PC-9 (cell line): Measurements from ENCODE around the gene RFPL4A. TPM values are rescaled to one million over a fixed set of nuclear protein-coding genes. Genes with fewer than 3 reads are reported as not detected.
"Not testable (repeated sequence)": the region's sequence is repeated elsewhere in the genome, so short reads cannot be mapped to it uniquely, and the experiment has no call there.

Source experiments
- BruUV-seq: library from RNA; stranded (reverse); fragments of 400-500 nt; replicated peaks from 2 replicates; lab custom pipeline; 2021; lab: Mats Ljungman, UMichigan
- CTCF ChIA-PET: fragments of 300-600 bp; sonication (Branson Sonifier 250); formaldehyde crosslinking; loops from one replicate; lab custom pipeline; 2022; ENCODE audit warnings: antibody characterized with exemption; lab: Charles Lee
- POLR2A ChIA-PET: fragments of 300-600 bp; sonication (Branson Sonifier 250); formaldehyde crosslinking; loops from one replicate; lab custom pipeline; 2022; ENCODE audit warnings: antibody characterized with exemption; ENCODE audit not compliant: unreplicated experiment; lab: Charles Lee
- DNase-seq, 2 experiments: peaks; one replicate each; pipeline versions ENCODE4 v3.0.0 to v3.0.0-alpha.2; 2015 to 2022; ENCODE audit warnings: mixed read lengths in 1 of 2
- H2AFZ ChIP-seq: fragments of 200-600 bp; sonication (generic); 2 replicates; pipeline ENCODE4 v1.8.1; 2017; ENCODE audit warnings: antibody characterized with exemption
- H3F3A ChIP-seq: fragments of 200-600 bp; sonication (generic); 2 replicates; pipeline ENCODE4 v1.8.1; 2017; ENCODE audit warnings: antibody characterized with exemption, mild to moderate bottlenecking, low read depth; ENCODE audit not compliant: insufficient read depth
- H3K27ac ChIP-seq: fragments of 200-600 bp; sonication (generic); 2 replicates; pipeline ENCODE4 v1.6.1; 2016; ENCODE audit warnings: mixed run types
- H3K27me3 ChIP-seq: fragments of 200-600 bp; sonication (generic); 2 replicates; pipeline ENCODE4 v1.6.1; 2016; ENCODE audit warnings: low read depth, mixed run types; ENCODE audit not compliant: insufficient read depth
- H3K36me3 ChIP-seq: fragments of 200-600 bp; sonication (generic); 2 replicates; pipeline ENCODE4 v1.6.1; 2016; ENCODE audit warnings: low read depth, mixed run types
- H3K4me1 ChIP-seq: fragments of 200-600 bp; sonication (generic); replicated peaks from 2 replicates; pipeline ENCODE4 v1.6.1; 2016; ENCODE audit warnings: mixed run types; ENCODE audit not compliant: insufficient read depth
- H3K4me2 ChIP-seq: fragments of 200-600 bp; sonication (generic); 2 replicates; pipeline ENCODE4 v1.6.1; 2017; ENCODE audit warnings: mixed run types
- H3K4me3 ChIP-seq: fragments of 200-600 bp; sonication (generic); 2 replicates; pipeline ENCODE4 v1.6.1; 2016; ENCODE audit warnings: mixed run types
- H3K79me2 ChIP-seq: fragments of 200-600 bp; sonication (generic); 2 replicates; pipeline ENCODE4 v1.6.1; 2017; ENCODE audit warnings: low read depth, mixed run types
- H3K9me2 ChIP-seq: fragments of 200-600 bp; sonication (generic); 2 replicates; pipeline ENCODE4 v1.8.1; 2017; ENCODE audit warnings: mild to moderate bottlenecking; ENCODE audit not compliant: insufficient read depth
- H3K9me3 ChIP-seq: fragments of 200-600 bp; sonication (generic); 2 replicates; pipeline ENCODE4 v1.8.1; 2016; ENCODE audit warnings: low read depth; ENCODE audit not compliant: insufficient read depth
- H4K20me1 ChIP-seq: fragments of 200-600 bp; sonication (generic); 2 replicates; pipeline ENCODE4 v1.8.1; 2017; ENCODE audit not compliant: insufficient read depth
- CTCF ChIP-seq: fragments of 200-600 bp; sonication (generic); conservative IDR thresholded peaks from 2 replicates; pipeline ENCODE4 v1.6.1; 2017; ENCODE audit warnings: mixed run types, antibody characterized with exemption, mild to moderate bottlenecking, moderate library complexity
- EZH2 ChIP-seq: fragments of 200-600 bp; sonication (generic); IDR thresholded peaks from 2 replicates; pipeline ENCODE4 v1.8.0; 2017; ENCODE audit warnings: antibody characterized with exemption, low read depth
- intact Hi-C: fragments of 100-400 bp; cut with micrococcal nuclease; formaldehyde crosslinking; loops from one replicate; pipeline ENCODE4 v1.10.0; 2022; ENCODE audit not compliant: unreplicated experiment
- total RNA-seq: library from RNA; stranded (reverse); gene quantifications from 2 replicates; pipeline ENCODE4 v1.2.3, GENCODE V29; 2021

RFPL4A gene
- total RNA-seq, 1 experiment from 2014 or later = not detected

- H3K4me1 ChIP-seq = no peaks in the 10 kb centered on the region
- no peaks in the 10 kb centered on the region for H3K79me2 ChIP-seq
Observed at GRCh38 chr19:55720214-55720746, 38.6 kb upstream of the RFPL4A start.

GRCh38 chr19:55720801-55721200 lies 38.1 kb upstream of the RFPL4A start:
- peaks cover 88% of the 10 kb centered on the region for H3K27me3 ChIP-seq
- ChIA-PET POLR2A (no interaction called here), CTCF (no interaction called here)
- no peak overlapping the region for H3K4me3 ChIP-seq
- no peaks in the 10 kb centered on the region for H3K79me2 ChIP-seq
- no peaks in the 10 kb centered on the region for H4K20me1 ChIP-seq
- H3F3A ChIP-seq = no peaks in the 10 kb centered on the region
- intact Hi-C loops = no loop called here
- no peaks in the 10 kb centered on the region for H3K4me1 ChIP-seq
- no peak for DNase-seq
- H3K27ac ChIP-seq = no peak overlapping the region
- BruUV-seq = no TSS peak
- no peaks in the 10 kb centered on the region for H3K36me3 ChIP-seq
- H3K4me2 ChIP-seq = no peak overlapping the region
- TF ChIP-seq CTCF (no peak), EZH2 (no peak)
- no peak overlapping the region for H2AFZ ChIP-seq
- no peaks in the 10 kb centered on the region for H3K9me2 ChIP-seq
- H3K9me3 ChIP-seq = peaks cover 7% of the 10 kb centered on the region; the same call in 1 of the 2 replicates

More at GRCh38 chr19:55720214-55720746, 38.6 kb upstream of the RFPL4A start:
- BruUV-seq = no TSS peak
- ChIA-PET CTCF (no interaction called here), POLR2A (no interaction called here)
- intact Hi-C loops = no loop called here
- Histone ChIP-seq H4K20me1 (no peaks in the 10 kb centered on the region), H3F3A (no peaks in the 10 kb centered on the region), H3K27ac (no peak overlapping the region), H3K27me3 (peaks cover 88% of the 10 kb centered on the region), H2AFZ (no peak overlapping the region), H3K4me3 (no peak overlapping the region), H3K4me2 (no peak overlapping the region), H3K9me3 (peaks cover 7% of the 10 kb centered on the region; the same call in 1 of the 2 replicates), H3K9me2 (no peaks in the 10 kb centered on the region), H3K36me3 (no peaks in the 10 kb centered on the region)
- DNase-seq = no peak
- TF ChIP-seq CTCF = no peak
- no peak for TF ChIP-seq EZH2

- no peak overlapping the region for H3K4me3 ChIP-seq
- H3F3A ChIP-seq = no peaks in the 10 kb centered on the region
- no peaks in the 10 kb centered on the region for H3K4me1 ChIP-seq
- no peaks in the 10 kb centered on the region for H4K20me1 ChIP-seq
- intact Hi-C loops = no loop called here
- no peaks in the 10 kb centered on the region for H3K79me2 ChIP-seq
- TF ChIP-seq EZH2 = no peak
- no peak for TF ChIP-seq CTCF
- no TSS peak for BruUV-seq
- ChIA-PET CTCF (no interaction called here), POLR2A (no interaction called here)
- no peak overlapping the region for H3K4me2 ChIP-seq
- no peaks in the 10 kb centered on the region for H3K9me2 ChIP-seq
- no peak overlapping the region for H2AFZ ChIP-seq
- peaks cover 7% of the 10 kb centered on the region; the same call in 1 of the 2 replicates for H3K9me3 ChIP-seq
- H3K27me3 ChIP-seq = peaks cover 89% of the 10 kb centered on the region
- H3K27ac ChIP-seq = no peak overlapping the region
- no peak for DNase-seq
- H3K36me3 ChIP-seq = no peaks in the 10 kb centered on the region
Observed at GRCh38 chr19:55723491-55723890, 35.4 kb upstream of the RFPL4A start.

- H4K20me1 ChIP-seq, H3K79me2 ChIP-seq, DNase-seq, H3K9me2 ChIP-seq, intact Hi-C loops, H3K9me3 ChIP-seq, H3K4me2 ChIP-seq, BruUV-seq, H3K4me1 ChIP-seq, H3K36me3 ChIP-seq, H2AFZ ChIP-seq, H3K27ac ChIP-seq, H3K4me3 ChIP-seq, CTCF ChIA-PET, H3F3A ChIP-seq: not testable (repeated sequence)
- H3K27me3 ChIP-seq = peaks cover 93% of the 10 kb centered on the region
- POLR2A ChIA-PET = interaction anchor here (0.5 kb wide), 1 partner anchor 192 kb away, joined by 3 read pairs; no protein-coding TSS in a partner anchor
Observed at GRCh38 chr19:55730378-55730777, 28.5 kb upstream of the RFPL4A start.
